Ishikawa (cell line): Measurements from ENCODE around the gene SHC2.

Experiments used
- CEBPB ChIP-seq: IDR thresholded peaks from 2 replicates; pipeline ENCODE4 v1.6.1; 2012
- EGR1 ChIP-seq: IDR thresholded peaks from 2 replicates; pipeline ENCODE4 v1.6.1; 2012
- EP300 ChIP-seq: IDR thresholded peaks from 2 replicates; pipeline ENCODE4 v1.6.1; 2012; ENCODE audit warnings: borderline replicate concordance
- MAX ChIP-seq: IDR thresholded peaks from 2 replicates; pipeline ENCODE4 v1.6.1; 2012
- NFIC ChIP-seq: IDR thresholded peaks from 2 replicates; pipeline ENCODE4 v1.6.1; 2012
- TAF1 ChIP-seq: IDR thresholded peaks from 2 replicates; pipeline ENCODE4 v1.6.1; 2012; ENCODE audit warnings: low read depth, mild to moderate bottlenecking
- TCF12 ChIP-seq: IDR thresholded peaks from 2 replicates; pipeline ENCODE4 v1.6.1; 2012; ENCODE audit warnings: low read depth
- TEAD4 ChIP-seq: IDR thresholded peaks from 2 replicates; pipeline ENCODE4 v1.6.1; 2012
- YY1 ChIP-seq: IDR thresholded peaks from 2 replicates; pipeline ENCODE4 v1.6.1; 2012; ENCODE audit warnings: low read depth
- TF ChIP-seq, protein P1 (sequence below): IDR thresholded peaks from 2 replicates; pipeline ENCODE4 v1.6.1; 2012; ENCODE audit warnings: low read depth, mild to moderate bottlenecking

- TF ChIP-seq EP300 (no peak), MAX (no peak), TAF1 (no peak), NFIC (no peak), TCF12 (no peak), YY1 (no peak), TEAD4 (no peak), CEBPB (no peak), EGR1 (no peak)
- TF ChIP-seq, protein P1, sequence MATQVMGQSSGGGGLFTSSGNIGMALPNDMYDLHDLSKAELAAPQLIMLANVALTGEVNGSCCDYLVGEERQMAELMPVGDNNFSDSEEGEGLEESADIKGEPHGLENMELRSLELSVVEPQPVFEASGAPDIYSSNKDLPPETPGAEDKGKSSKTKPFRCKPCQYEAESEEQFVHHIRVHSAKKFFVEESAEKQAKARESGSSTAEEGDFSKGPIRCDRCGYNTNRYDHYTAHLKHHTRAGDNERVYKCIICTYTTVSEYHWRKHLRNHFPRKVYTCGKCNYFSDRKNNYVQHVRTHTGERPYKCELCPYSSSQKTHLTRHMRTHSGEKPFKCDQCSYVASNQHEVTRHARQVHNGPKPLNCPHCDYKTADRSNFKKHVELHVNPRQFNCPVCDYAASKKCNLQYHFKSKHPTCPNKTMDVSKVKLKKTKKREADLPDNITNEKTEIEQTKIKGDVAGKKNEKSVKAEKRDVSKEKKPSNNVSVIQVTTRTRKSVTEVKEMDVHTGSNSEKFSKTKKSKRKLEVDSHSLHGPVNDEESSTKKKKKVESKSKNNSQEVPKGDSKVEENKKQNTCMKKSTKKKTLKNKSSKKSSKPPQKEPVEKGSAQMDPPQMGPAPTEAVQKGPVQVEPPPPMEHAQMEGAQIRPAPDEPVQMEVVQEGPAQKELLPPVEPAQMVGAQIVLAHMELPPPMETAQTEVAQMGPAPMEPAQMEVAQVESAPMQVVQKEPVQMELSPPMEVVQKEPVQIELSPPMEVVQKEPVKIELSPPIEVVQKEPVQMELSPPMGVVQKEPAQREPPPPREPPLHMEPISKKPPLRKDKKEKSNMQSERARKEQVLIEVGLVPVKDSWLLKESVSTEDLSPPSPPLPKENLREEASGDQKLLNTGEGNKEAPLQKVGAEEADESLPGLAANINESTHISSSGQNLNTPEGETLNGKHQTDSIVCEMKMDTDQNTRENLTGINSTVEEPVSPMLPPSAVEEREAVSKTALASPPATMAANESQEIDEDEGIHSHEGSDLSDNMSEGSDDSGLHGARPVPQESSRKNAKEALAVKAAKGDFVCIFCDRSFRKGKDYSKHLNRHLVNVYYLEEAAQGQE, result no peak
These were observed 90.0 kb downstream of the SHC2 start for GRCh38 chr19:370641-371330.
